ENCODE data around the gene IFNLR1.

IFNLR1 gene

GRCh38 chr1:24186993-24187790 is at the start of gene IFNLR1:
IFNLR1 (minus strand) TSS chr1:24187289; CDS start chr1:24187248, 41 bp downstream.
- H3K9ac ChIP-seq (ENCODE audit: low read length): peak within 1 kb of the TSS; percentile 83
- no peaks in the 10 kb centered on the region for H3K9me3 ChIP-seq (ENCODE audit: control insufficient read depth, low read length)
- H3K27me3 ChIP-seq (ENCODE audit: control insufficient read depth, insufficient read depth, low read length): peaks cover 4% of the 10 kb centered on the region

GRCh38 chr1:24235921-24236788 is 49.1 kb upstream of the IFNLR1 start:
- no peaks in the 10 kb centered on the region for H3K9me3 ChIP-seq (ENCODE audit: control insufficient read depth, low read length)
- H3K4me3 ChIP-seq (ENCODE audit: low read length): peak overlapping the region; percentile 4
- H3K27me3 ChIP-seq (ENCODE audit: control insufficient read depth, insufficient read depth, low read length): peaks cover 8% of the 10 kb centered on the region
- H3K4me1 ChIP-seq (ENCODE audit: control insufficient read depth, insufficient read depth, low read length): peaks cover 20% of the 10 kb centered on the region
- peak overlapping the region; percentile 17 for H3K9ac ChIP-seq (ENCODE audit: low read length)
- no peaks in the 10 kb centered on the region for H3K36me3 ChIP-seq (ENCODE audit: control insufficient read depth, insufficient read depth, low read length)

More at GRCh38 chr1:24186993-24187790, at the start of gene IFNLR1:
- peaks cover 35% of the 10 kb centered on the region for H3K4me1 ChIP-seq (ENCODE audit: control insufficient read depth, insufficient read depth, low read length)
- H3K36me3 ChIP-seq (ENCODE audit: control insufficient read depth, insufficient read depth, low read length): no peaks in the 10 kb centered on the region
- peak within 1 kb of the TSS; percentile 66 for H3K4me3 ChIP-seq (ENCODE audit: low read length)

GRCh38 chr1:24233684-24234600 is 46.9 kb upstream of the IFNLR1 start:
- Histone ChIP-seq H3K27me3 (ENCODE audit: control insufficient read depth, insufficient read depth, low read length) (peaks cover 8% of the 10 kb centered on the region), H3K9me3 (ENCODE audit: control insufficient read depth, low read length) (no peaks in the 10 kb centered on the region), H3K4me1 (ENCODE audit: control insufficient read depth, insufficient read depth, low read length) (peaks cover 20% of the 10 kb centered on the region)

GRCh38 chr1:24231701-24232100 is 44.6 kb upstream of the IFNLR1 start:
- Histone ChIP-seq H3K36me3 (ENCODE audit: control insufficient read depth, insufficient read depth, low read length) (no peaks in the 10 kb centered on the region), H3K4me3 (ENCODE audit: low read length) (no peak overlapping the region), H3K9me3 (ENCODE audit: control insufficient read depth, low read length) (no peaks in the 10 kb centered on the region), H3K4me1 (ENCODE audit: control insufficient read depth, insufficient read depth, low read length) (peaks cover 11% of the 10 kb centered on the region), H3K27me3 (ENCODE audit: control insufficient read depth, insufficient read depth, low read length) (no peaks in the 10 kb centered on the region), H3K9ac (ENCODE audit: low read length) (no peak overlapping the region)

More at GRCh38 chr1:24233684-24234600, 46.9 kb upstream of the IFNLR1 start:
- Histone ChIP-seq H3K4me3 (ENCODE audit: low read length) (no peak overlapping the region), H3K9ac (ENCODE audit: low read length) (no peak overlapping the region), H3K36me3 (ENCODE audit: control insufficient read depth, insufficient read depth, low read length) (no peaks in the 10 kb centered on the region)

GRCh38 chr1:24228311-24228710 is 41.2 kb upstream of the IFNLR1 start:
- Histone ChIP-seq H3K9ac (ENCODE audit: low read length) (no peak overlapping the region), H3K27me3 (ENCODE audit: control insufficient read depth, insufficient read depth, low read length) (no peaks in the 10 kb centered on the region), H3K36me3 (ENCODE audit: control insufficient read depth, insufficient read depth, low read length) (no peaks in the 10 kb centered on the region), H3K9me3 (ENCODE audit: control insufficient read depth, low read length) (no peaks in the 10 kb centered on the region), H3K4me3 (ENCODE audit: low read length) (no peak overlapping the region), H3K4me1 (ENCODE audit: control insufficient read depth, insufficient read depth, low read length) (no peaks in the 10 kb centered on the region)

GRCh38 chr1:24226749-24227148 is 39.7 kb upstream of the IFNLR1 start:
- no peaks in the 10 kb centered on the region for H3K9me3 ChIP-seq (ENCODE audit: control insufficient read depth, low read length)
- H3K4me3 ChIP-seq (ENCODE audit: low read length): no peak overlapping the region
- H3K36me3 ChIP-seq (ENCODE audit: control insufficient read depth, insufficient read depth, low read length): no peaks in the 10 kb centered on the region
- H3K27me3 ChIP-seq (ENCODE audit: control insufficient read depth, insufficient read depth, low read length): no peaks in the 10 kb centered on the region
- H3K9ac ChIP-seq (ENCODE audit: low read length): no peak overlapping the region
- no peaks in the 10 kb centered on the region for H3K4me1 ChIP-seq (ENCODE audit: control insufficient read depth, insufficient read depth, low read length)

- Histone ChIP-seq H3K4me1 (ENCODE audit: control insufficient read depth, insufficient read depth, low read length) (no peaks in the 10 kb centered on the region), H3K9me3 (ENCODE audit: control insufficient read depth, low read length) (no peaks in the 10 kb centered on the region), H3K9ac (ENCODE audit: low read length) (no peak overlapping the region), H3K27me3 (ENCODE audit: control insufficient read depth, insufficient read depth, low read length) (no peaks in the 10 kb centered on the region), H3K36me3 (ENCODE audit: control insufficient read depth, insufficient read depth, low read length) (no peaks in the 10 kb centered on the region), H3K4me3 (ENCODE audit: low read length) (no peak overlapping the region)
Observed at GRCh38 chr1:24224761-24225160, 37.7 kb upstream of the IFNLR1 start.

GRCh38 chr1:24224086-24224485 is 37.0 kb upstream of the IFNLR1 start:
- H3K4me1 ChIP-seq (ENCODE audit: control insufficient read depth, insufficient read depth, low read length): no peaks in the 10 kb centered on the region
- H3K36me3 ChIP-seq (ENCODE audit: control insufficient read depth, insufficient read depth, low read length): no peaks in the 10 kb centered on the region
- no peak overlapping the region for H3K4me3 ChIP-seq (ENCODE audit: low read length)
- no peaks in the 10 kb centered on the region for H3K9me3 ChIP-seq (ENCODE audit: control insufficient read depth, low read length)
- no peaks in the 10 kb centered on the region for H3K27me3 ChIP-seq (ENCODE audit: control insufficient read depth, insufficient read depth, low read length)
- no peak overlapping the region for H3K9ac ChIP-seq (ENCODE audit: low read length)

GRCh38 chr1:24222793-24223192 is 35.7 kb upstream of the IFNLR1 start:
- H3K4me1 ChIP-seq (ENCODE audit: control insufficient read depth, insufficient read depth, low read length): no peaks in the 10 kb centered on the region
- no peak overlapping the region for H3K9ac ChIP-seq (ENCODE audit: low read length)
- no peaks in the 10 kb centered on the region for H3K9me3 ChIP-seq (ENCODE audit: control insufficient read depth, low read length)
- H3K4me3 ChIP-seq (ENCODE audit: low read length): no peak overlapping the region
- H3K27me3 ChIP-seq (ENCODE audit: control insufficient read depth, insufficient read depth, low read length): peaks cover 3% of the 10 kb centered on the region
- H3K36me3 ChIP-seq (ENCODE audit: control insufficient read depth, insufficient read depth, low read length): no peaks in the 10 kb centered on the region

- Histone ChIP-seq H3K4me1 (ENCODE audit: control insufficient read depth, insufficient read depth, low read length) (no peaks in the 10 kb centered on the region), H3K9ac (ENCODE audit: low read length) (no peak overlapping the region), H3K27me3 (ENCODE audit: control insufficient read depth, insufficient read depth, low read length) (peaks cover 3% of the 10 kb centered on the region), H3K4me3 (ENCODE audit: low read length) (no peak overlapping the region), H3K36me3 (ENCODE audit: control insufficient read depth, insufficient read depth, low read length) (no peaks in the 10 kb centered on the region), H3K9me3 (ENCODE audit: control insufficient read depth, low read length) (no peaks in the 10 kb centered on the region)
Observed at GRCh38 chr1:24222008-24222605, 35.0 kb upstream of the IFNLR1 start.

GRCh38 chr1:24221246-24221645 is 34.2 kb upstream of the IFNLR1 start:
- no peaks in the 10 kb centered on the region for H3K9me3 ChIP-seq (ENCODE audit: control insufficient read depth, low read length)

More at GRCh38 chr1:24221246-24221645, 34.2 kb upstream of the IFNLR1 start:
- H3K9ac ChIP-seq (ENCODE audit: low read length): no peak overlapping the region
- H3K36me3 ChIP-seq (ENCODE audit: control insufficient read depth, insufficient read depth, low read length): no peaks in the 10 kb centered on the region
- H3K4me3 ChIP-seq (ENCODE audit: low read length): no peak overlapping the region
- peaks cover 10% of the 10 kb centered on the region for H3K27me3 ChIP-seq (ENCODE audit: control insufficient read depth, insufficient read depth, low read length)
- H3K4me1 ChIP-seq (ENCODE audit: control insufficient read depth, insufficient read depth, low read length): peaks cover 4% of the 10 kb centered on the region
